Neural progenitor cell (in vitro differentiated cells): ENCODE measurements around the gene CPXM2.

Experiments
- EZH2 ChIP-seq: fragments of 200-600 bp; sonication (generic); IDR thresholded peaks from 2 replicates; pipeline ENCODE4 v1.6.1; 2017; ENCODE audit warnings: antibody characterized with exemption, mild to moderate bottlenecking, moderate library complexity
- TF ChIP-seq, protein P1 (sequence below): fragments of 200-600 bp; sonication (generic); IDR thresholded peaks from 2 replicates; pipeline ENCODE4 v1.5.1; 2017; ENCODE audit warnings: antibody characterized with exemption, mild to moderate bottlenecking

GRCh38 chr10:123804716-123805115 is 86.9 kb downstream of the CPXM2 start:
- TF ChIP-seq EZH2, result no peak
- TF ChIP-seq, protein P1, sequence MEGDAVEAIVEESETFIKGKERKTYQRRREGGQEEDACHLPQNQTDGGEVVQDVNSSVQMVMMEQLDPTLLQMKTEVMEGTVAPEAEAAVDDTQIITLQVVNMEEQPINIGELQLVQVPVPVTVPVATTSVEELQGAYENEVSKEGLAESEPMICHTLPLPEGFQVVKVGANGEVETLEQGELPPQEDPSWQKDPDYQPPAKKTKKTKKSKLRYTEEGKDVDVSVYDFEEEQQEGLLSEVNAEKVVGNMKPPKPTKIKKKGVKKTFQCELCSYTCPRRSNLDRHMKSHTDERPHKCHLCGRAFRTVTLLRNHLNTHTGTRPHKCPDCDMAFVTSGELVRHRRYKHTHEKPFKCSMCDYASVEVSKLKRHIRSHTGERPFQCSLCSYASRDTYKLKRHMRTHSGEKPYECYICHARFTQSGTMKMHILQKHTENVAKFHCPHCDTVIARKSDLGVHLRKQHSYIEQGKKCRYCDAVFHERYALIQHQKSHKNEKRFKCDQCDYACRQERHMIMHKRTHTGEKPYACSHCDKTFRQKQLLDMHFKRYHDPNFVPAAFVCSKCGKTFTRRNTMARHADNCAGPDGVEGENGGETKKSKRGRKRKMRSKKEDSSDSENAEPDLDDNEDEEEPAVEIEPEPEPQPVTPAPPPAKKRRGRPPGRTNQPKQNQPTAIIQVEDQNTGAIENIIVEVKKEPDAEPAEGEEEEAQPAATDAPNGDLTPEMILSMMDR, result no peak
